Measurements from ENCODE around the gene TADA3. TPM values are rescaled to one million over a fixed set of nuclear protein-coding genes. Genes with fewer than 3 reads are reported as not detected.

Gene TADA3
- total and polyA plus RNA-seq, 8 donors, result 50.0 to 91.7 (median 74.8) TPM

- Histone ChIP-seq H3K27me3 (no peaks in the 10 kb centered on the region), H3K27ac (peak within 1 kb of the TSS; percentile 98), H3K4me3 (peak within 1 kb of the TSS; percentile 97 to 99), H3K4me1 (peaks cover 12 to 44% of the 10 kb centered on the region in 2 donors), H3K9me3 (no peaks in the 10 kb centered on the region), H3K36me3 (peaks cover 0 to 23% of the 10 kb centered on the region in 2 donors)
- intact Hi-C loops (cut with DNase I), result no loop called here
- DNase-seq (peak; percentile 99 to 100 (median 100)), ATAC-seq (peak; percentile 98)
- TF ChIP-seq CTCF (IDR thresholded peaks at IDR 0.05), result no peak
These were observed 60.8 kb downstream of the TADA3 start, which contains the start of gene BRPF1 for GRCh38 chr3:9731206-9732079. TSS of gene BRPF1 (plus strand) at chr3:9731735. CDS start at chr3:9734141, 2,406 bp downstream.

GRCh38 chr3:9730657-9731205 is 61.5 kb downstream of the TADA3 start:
- Histone ChIP-seq H3K36me3 (peaks cover 0 to 16% of the 10 kb centered on the region in 2 donors), H3K4me3 (peak overlapping the region; percentile 42 to 99), H3K27me3 (no peaks in the 10 kb centered on the region), H3K27ac (peak overlapping the region; percentile 98), H3K4me1 (peaks cover 12 to 44% of the 10 kb centered on the region in 2 donors), H3K9me3 (no peaks in the 10 kb centered on the region)
- TF ChIP-seq CTCF (IDR thresholded peaks at IDR 0.05), result no peak
- peak; percentile 76 for ATAC-seq
- intact Hi-C loops (cut with DNase I), result no loop called here
- peak in 1 of 4 donors; percentile 88 for DNase-seq

Other genes with a start within 250 kb of the TADA3 start
- not detected for gene LHFPL4, start 238.7 kb downstream of the TADA3 start, total RNA-seq
- gene LHFPL4, start 238.7 kb downstream of the TADA3 start, polyA plus RNA-seq (ENCODE audit: insufficient read length in 6 of 6), result under 1 TPM; 0.06 to 0.13 (median 0.09) TPM
- 10 to 100 TPM; 35.0 to 49.6 TPM for gene MTMR14, start 143.0 kb downstream of the TADA3 start, total RNA-seq
- gene MTMR14, start 143.0 kb downstream of the TADA3 start, polyA plus RNA-seq (ENCODE audit: insufficient read length in 6 of 6), result 10 to 100 TPM; 29.8 to 34.7 (median 32.9) TPM
- gene CPNE9, start 88.6 kb downstream of the TADA3 start, total RNA-seq, result under 1 TPM in 1 of 2 donors, not detected in 1; 0.21 TPM
- under 1 TPM in 5 of 6 donors, not detected in 1; 0.15 to 0.40 (median 0.27) TPM for gene CPNE9, start 88.6 kb downstream of the TADA3 start, polyA plus RNA-seq (ENCODE audit: insufficient read length in 6 of 6)
- 10 to 100 TPM; 15.2 to 22.3 TPM for gene BRPF1, start 60.7 kb downstream of the TADA3 start, total RNA-seq
- gene BRPF1, start 60.7 kb downstream of the TADA3 start, polyA plus RNA-seq (ENCODE audit: insufficient read length in 6 of 6), result 10 to 100 TPM; 17.7 to 24.1 (median 21.9) TPM
- 10 to 100 TPM; 19.9 to 29.4 TPM for gene OGG1, start 42.5 kb downstream of the TADA3 start, total RNA-seq
- gene OGG1, start 42.5 kb downstream of the TADA3 start, polyA plus RNA-seq (ENCODE audit: insufficient read length in 6 of 6), result 10 to 100 TPM; 66.1 to 73.1 (median 69.5) TPM
- 10 to 100 TPM; 29.1 to 37.5 TPM for gene CAMK1, start 22.5 kb downstream of the TADA3 start, total RNA-seq
- 10 to 100 TPM; 18.4 to 25.8 (median 22.0) TPM for gene CAMK1, start 22.5 kb downstream of the TADA3 start, polyA plus RNA-seq (ENCODE audit: insufficient read length in 6 of 6)
- 100 to 1,000 TPM; 148 to 193 TPM for gene ARPC4, start 609 bp upstream of the TADA3 start, total RNA-seq
- 100 to 1,000 TPM in 5 of 6 donors, 10 to 100 TPM in 1; 87.7 to 112 (median 108) TPM for gene ARPC4, start 609 bp upstream of the TADA3 start, polyA plus RNA-seq (ENCODE audit: insufficient read length in 6 of 6)
- 10 to 100 TPM; 30.5 to 33.9 TPM for gene TTLL3, start 17.8 kb upstream of the TADA3 start, total RNA-seq
- 100 to 1,000 TPM in 2 of 6 donors, 10 to 100 TPM in 4; 71.1 to 103 (median 94.4) TPM for gene TTLL3, start 17.8 kb upstream of the TADA3 start, polyA plus RNA-seq (ENCODE audit: insufficient read length in 6 of 6)
- 10 to 100 TPM; 29.6 to 35.3 TPM for gene RPUSD3, start 51.5 kb upstream of the TADA3 start, total RNA-seq
- 10 to 100 TPM; 31.3 to 43.1 (median 37.6) TPM for gene RPUSD3, start 51.5 kb upstream of the TADA3 start, polyA plus RNA-seq (ENCODE audit: insufficient read length in 6 of 6)
- gene CIDEC, start 87.8 kb upstream of the TADA3 start, total RNA-seq, result not detected
- gene CIDEC, start 87.8 kb upstream of the TADA3 start, polyA plus RNA-seq (ENCODE audit: insufficient read length in 6 of 6), result under 1 TPM in 4 of 6 donors, not detected in 2; 0.18 to 0.68 (median 0.27) TPM
- 10 to 100 TPM; 25.1 to 31.8 TPM for gene JAGN1, start 98.1 kb upstream of the TADA3 start, total RNA-seq
- gene JAGN1, start 98.1 kb upstream of the TADA3 start, polyA plus RNA-seq (ENCODE audit: insufficient read length in 6 of 6), result 10 to 100 TPM; 33.0 to 38.5 (median 36.0) TPM
- gene IL17RE, start 110.4 kb upstream of the TADA3 start, total RNA-seq, result 10 to 100 TPM; 14.4 to 22.5 TPM
- gene IL17RE, start 110.4 kb upstream of the TADA3 start, polyA plus RNA-seq (ENCODE audit: insufficient read length in 6 of 6), result 100 to 1,000 TPM in 2 of 6 donors, 10 to 100 TPM in 4; 76.3 to 108 (median 83.1) TPM
- 10 to 100 TPM; 20.4 to 26.2 TPM for gene IL17RC, start 124.6 kb upstream of the TADA3 start, total RNA-seq
- 10 to 100 TPM; 42.3 to 54.4 (median 51.2) TPM for gene IL17RC, start 124.6 kb upstream of the TADA3 start, polyA plus RNA-seq (ENCODE audit: insufficient read length in 6 of 6)
- 10 to 100 TPM; 29.9 to 56.8 TPM for gene CRELD1, start 141.4 kb upstream of the TADA3 start, total RNA-seq
- gene CRELD1, start 141.4 kb upstream of the TADA3 start, polyA plus RNA-seq (ENCODE audit: insufficient read length in 6 of 6), result 10 to 100 TPM; 40.4 to 81.2 (median 68.8) TPM
- gene PRRT3, start 159.9 kb upstream of the TADA3 start, total RNA-seq, result 1 to 10 TPM; 1.8 to 2.5 TPM
- gene PRRT3, start 159.9 kb upstream of the TADA3 start, polyA plus RNA-seq (ENCODE audit: insufficient read length in 6 of 6), result 1 to 10 TPM; 3.2 to 4.6 (median 4.3) TPM
- gene EMC3, start 194.4 kb upstream of the TADA3 start, total RNA-seq, result 10 to 100 TPM; 84.0 to 85.2 TPM
- 10 to 100 TPM; 50.8 to 75.2 (median 65.7) TPM for gene EMC3, start 194.4 kb upstream of the TADA3 start, polyA plus RNA-seq (ENCODE audit: insufficient read length in 6 of 6)
- gene FANCD2, start 234.0 kb upstream of the TADA3 start, total RNA-seq, result 1 to 10 TPM; 8.6 to 9.0 TPM
- gene FANCD2, start 234.0 kb upstream of the TADA3 start, polyA plus RNA-seq (ENCODE audit: insufficient read length in 6 of 6), result 10 to 100 TPM; 15.8 to 28.4 (median 21.7) TPM

Data from left lung (tissue), 10 donors.